ENCODE data around the gene RNASE4. TPM values are rescaled to one million over a fixed set of nuclear protein-coding genes. Genes with fewer than 3 reads are reported as not detected.

Gene RNASE4
- total RNA-seq, 4 donors from 2014 or later = 171 to 355 (median 289) TPM

GRCh38 chr14:20656274-20656673, 28.1 kb upstream of the RNASE4 start:
- no peak for TF ChIP-seq CTCF (IDR thresholded peaks at IDR 0.05; ENCODE audit: low read depth)

- no peak for TF ChIP-seq CTCF (IDR thresholded peaks at IDR 0.05; ENCODE audit: low read depth)
Measured at GRCh38 chr14:20657216-20658211, 26.8 kb upstream of the RNASE4 start.

- TF ChIP-seq CTCF (IDR thresholded peaks at IDR 0.05; ENCODE audit: low read depth) = no peak
Measured at GRCh38 chr14:20658246-20658645, 26.1 kb upstream of the RNASE4 start.

GRCh38 chr14:20659336-20659735, 25.0 kb upstream of the RNASE4 start:
- TF ChIP-seq CTCF (IDR thresholded peaks at IDR 0.05; ENCODE audit: low read depth) = no peak

- TF ChIP-seq CTCF (IDR thresholded peaks at IDR 0.05; ENCODE audit: low read depth) = no peak
Measured at GRCh38 chr14:20659813-20660395, 24.5 kb upstream of the RNASE4 start.

GRCh38 chr14:20661197-20661596, 23.2 kb upstream of the RNASE4 start:
- no peak for TF ChIP-seq CTCF (IDR thresholded peaks at IDR 0.05; ENCODE audit: low read depth)

GRCh38 chr14:20662968-20663732, 21.2 kb upstream of the RNASE4 start:
- TF ChIP-seq CTCF (IDR thresholded peaks at IDR 0.05; ENCODE audit: low read depth) = no peak

All from subcutaneous adipose tissue (tissue), 4 donors.